Fibroblast of lung (primary cell): ENCODE data around the gene RANBP3. TPM values are rescaled to one million over a fixed set of nuclear protein-coding genes. Genes with fewer than 3 reads are reported as not detected.

Experiments
- DNase-seq, 2 donors: peaks; one replicate each; pipeline versions ENCODE4 v3.0.0 to v3.0.0-alpha.2; 2010; ENCODE audit warnings: low read depth in 2 of 2
- H2AFZ ChIP-seq: 2 replicates; pipeline ENCODE4 v1.5.1; 2012; ENCODE audit warnings: low read length, control low read depth, inconsistent platforms
- H3K27ac ChIP-seq: 2 replicates; pipeline ENCODE4 v1.5.1; 2011; ENCODE audit warnings: low read length, control low read depth; ENCODE audit not compliant: insufficient read depth
- H3K27me3 ChIP-seq: 2 replicates; pipeline ENCODE4 v1.5.1; 2011; ENCODE audit warnings: mild to moderate bottlenecking, low read length; ENCODE audit not compliant: control insufficient read depth, insufficient read depth
- H3K36me3 ChIP-seq: 2 replicates; pipeline ENCODE4 v1.5.1; 2011; ENCODE audit warnings: low read length; ENCODE audit not compliant: control insufficient read depth, insufficient read depth
- H3K4me1 ChIP-seq: 2 replicates; pipeline ENCODE4 v1.5.1; 2011; ENCODE audit warnings: low read length; ENCODE audit not compliant: control insufficient read depth, insufficient read depth; ENCODE audit errors: extremely low read depth
- H3K4me2 ChIP-seq: 2 replicates; pipeline ENCODE4 v1.5.1; 2011; ENCODE audit warnings: low read length, control low read depth; ENCODE audit not compliant: insufficient read depth; ENCODE audit errors: extremely low read depth
- H3K4me3 ChIP-seq, 4 experiments: fragments of 200-600 bp in 1 of 4; sonication (generic) in 1 of 4; replicated peaks in 1 of 4; 2 replicates each; pipeline ENCODE4 v1.5.1; 2011 to 2016; ENCODE audit warnings: low read length in 4 of 4, low read depth in 3 of 4, mild to moderate bottlenecking in 3 of 4, control low read depth in 2 of 4, inconsistent platforms in 1 of 4, mixed read lengths in 1 of 4; ENCODE audit not compliant: insufficient read depth in 1 of 4; ENCODE audit errors: control extremely low read depth in 1 of 4
- H3K79me2 ChIP-seq: 2 replicates; pipeline ENCODE4 v1.5.1; 2012; ENCODE audit warnings: mild to moderate bottlenecking, low read length, inconsistent platforms; ENCODE audit not compliant: control insufficient read depth, insufficient read depth
- H3K9ac ChIP-seq: 2 replicates; pipeline ENCODE4 v1.5.1; 2011; ENCODE audit warnings: mild to moderate bottlenecking, low read length, control low read depth; ENCODE audit not compliant: insufficient read depth
- H3K9me3 ChIP-seq: 2 replicates; pipeline ENCODE4 v1.5.1; 2012; ENCODE audit warnings: low read depth, low read length; ENCODE audit not compliant: control insufficient read depth, insufficient read depth
- H4K20me1 ChIP-seq: 2 replicates; pipeline ENCODE4 v1.5.1; 2011; ENCODE audit warnings: low read length; ENCODE audit not compliant: control insufficient read depth, insufficient read depth; ENCODE audit errors: extremely low read depth
- CTCF ChIP-seq, 2 donors: IDR thresholded peaks in 1 of 2; conservative IDR thresholded peaks in 1 of 2; 1 replicate in 1 of 2; 2 replicates in 1 of 2; pipeline ENCODE4 v1.5.1; 2011 to 2012; ENCODE audit warnings: low read length in 2 of 2, control low read depth in 1 of 2, inconsistent platforms in 1 of 2, low read depth in 1 of 2, mild to moderate bottlenecking in 1 of 2
- EZH2 ChIP-seq: IDR thresholded peaks from 2 replicates; pipeline ENCODE4 v1.5.1; 2012; ENCODE audit warnings: low read length, control low read depth, mild to moderate bottlenecking; ENCODE audit errors: missing control alignments
- polyA plus RNA-seq, 2 donors: library from polyadenylated mRNA; depleted of rRNA in 1 of 2; stranded (reverse) in 1 of 2; unstranded in 1 of 2; fragments of >200 nt; gene quantifications; 2 replicates each; pipeline ENCODE4 v1.2.1, GENCODE V29; 2011 to 2012; ENCODE audit warnings: missing spikeins in 1 of 2
- total RNA-seq: library from RNA; depleted of rRNA; stranded (reverse); fragments of >200 nt; gene quantifications from 2 replicates; pipeline ENCODE4 v1.2.1, GENCODE V29; 2014

The RANBP3 gene
- total and polyA plus RNA-seq, 2 donors (not counting 1 experiment from before 2014, with no cell fraction given) = 39.8 to 59.4 TPM

GRCh38 chr19:5934069-5934401, 43.9 kb downstream of the RANBP3 start:
- H3K4me1 ChIP-seq = peaks cover 28% of the 10 kb centered on the region
- peaks cover 14% of the 10 kb centered on the region for H3K79me2 ChIP-seq
- no peak overlapping the region for H3K9ac ChIP-seq
- DNase-seq = no peak
- H4K20me1 ChIP-seq = no peaks in the 10 kb centered on the region
- TF ChIP-seq CTCF (conservative IDR thresholded peaks at IDR 0.05 in 1 of 2, IDR thresholded peaks at IDR 0.05 in 1 of 2; ENCODE audit: low read depth in 1 of 2, low read length in 2 of 2) = no peak
- TF ChIP-seq EZH2 = no peak
- H3K9me3 ChIP-seq = no peaks in the 10 kb centered on the region
- no peak overlapping the region for H2AFZ ChIP-seq
- peaks cover 19% of the 10 kb centered on the region for H3K36me3 ChIP-seq
- no peaks in the 10 kb centered on the region for H3K27me3 ChIP-seq
- H3K27ac ChIP-seq = peak overlapping the region; percentile 82
- H3K4me3 ChIP-seq = no peak overlapping the region
- H3K4me2 ChIP-seq = no peak overlapping the region

GRCh38 chr19:5933391-5934068, 44.4 kb downstream of the RANBP3 start:
- peaks cover 14% of the 10 kb centered on the region for H3K79me2 ChIP-seq
- H2AFZ ChIP-seq = no peak overlapping the region
- peak overlapping the region; percentile 82 for H3K27ac ChIP-seq
- H3K9me3 ChIP-seq = no peaks in the 10 kb centered on the region
- H4K20me1 ChIP-seq = no peaks in the 10 kb centered on the region
- H3K4me1 ChIP-seq = peaks cover 28% of the 10 kb centered on the region
- TF ChIP-seq EZH2 (no peak), CTCF (conservative IDR thresholded peaks at IDR 0.05 in 1 of 2, IDR thresholded peaks at IDR 0.05 in 1 of 2; ENCODE audit: low read depth in 1 of 2, low read length in 2 of 2) (no peak)
- no peaks in the 10 kb centered on the region for H3K27me3 ChIP-seq
- H3K36me3 ChIP-seq = peaks cover 22% of the 10 kb centered on the region
- H3K4me3 ChIP-seq = no peak overlapping the region
- H3K9ac ChIP-seq = no peak overlapping the region
- H3K4me2 ChIP-seq = no peak overlapping the region
- no peak for DNase-seq

GRCh38 chr19:5932609-5933262, 45.2 kb downstream of the RANBP3 start:
- peaks cover 28% of the 10 kb centered on the region for H3K4me1 ChIP-seq
- TF ChIP-seq EZH2 (no peak), CTCF (conservative IDR thresholded peaks at IDR 0.05 in 1 of 2, IDR thresholded peaks at IDR 0.05 in 1 of 2; ENCODE audit: low read depth in 1 of 2, low read length in 2 of 2) (no peak)
- H3K27me3 ChIP-seq = no peaks in the 10 kb centered on the region

More at GRCh38 chr19:5932609-5933262, 45.2 kb downstream of the RANBP3 start:
- Histone ChIP-seq H3K4me2 (no peak overlapping the region), H4K20me1 (no peaks in the 10 kb centered on the region), H3K79me2 (peaks cover 14% of the 10 kb centered on the region), H3K4me3 (no peak overlapping the region), H2AFZ (no peak overlapping the region), H3K36me3 (peaks cover 24% of the 10 kb centered on the region), H3K9me3 (no peaks in the 10 kb centered on the region), H3K9ac (no peak overlapping the region), H3K27ac (no peak overlapping the region)
- DNase-seq = no peak
